RPMI7951 (cell line): ENCODE measurements around the gene PMS1. TPM values are rescaled to one million over a fixed set of nuclear protein-coding genes. Genes with fewer than 3 reads are reported as not detected.
"Not testable (repeated sequence)": the region's sequence is repeated elsewhere in the genome, so short reads cannot be mapped to it uniquely, and the experiment has no call there.

Experiments
- DNase-seq: peaks from one replicate; pipeline ENCODE4 v3.0.0-alpha.2; 2012; ENCODE audit warnings: low read depth
- total RNA-seq: library from RNA; depleted of rRNA; stranded (reverse); fragments of >200 nt; shearing (Covaris generic); gene quantifications from 2 replicates; pipeline ENCODE4 v1.2.3, GENCODE V29; 2014

Gene PMS1
- total RNA-seq, 1 experiment from 2014 or later = 30.3 TPM

GRCh38 chr2:189818249-189819038, 34.2 kb downstream of the PMS1 start:
- DNase-seq = no peak

- peak; percentile 73 for DNase-seq
Measured at GRCh38 chr2:189819297-189819704, 35.1 kb downstream of the PMS1 start.

- no peak for DNase-seq
Measured at GRCh38 chr2:189821953-189822748, 37.9 kb downstream of the PMS1 start.

- no peak for DNase-seq
Measured at GRCh38 chr2:189824694-189825396, 40.6 kb downstream of the PMS1 start.

- no peak for DNase-seq
Measured at GRCh38 chr2:189826039-189826438, 41.8 kb downstream of the PMS1 start.

GRCh38 chr2:189829102-189829833, 45.0 kb downstream of the PMS1 start:
- DNase-seq = peak; percentile 26

- DNase-seq = no peak
Measured at GRCh38 chr2:189830510-189830909, 46.3 kb downstream of the PMS1 start.

- DNase-seq = no peak
Measured at GRCh38 chr2:189834059-189834458, 49.8 kb downstream of the PMS1 start.

- DNase-seq = not testable (repeated sequence)
Measured at GRCh38 chr2:189834642-189835041, 50.4 kb downstream of the PMS1 start.

- DNase-seq = peak; percentile 24
Measured at GRCh38 chr2:189835855-189836558, 51.8 kb downstream of the PMS1 start.

GRCh38 chr2:189836644-189837043, 52.4 kb downstream of the PMS1 start:
- peak; percentile 23 for DNase-seq

GRCh38 chr2:189837326-189837725, 53.1 kb downstream of the PMS1 start:
- DNase-seq = no peak

- DNase-seq = no peak
Measured at GRCh38 chr2:189841019-189841418, 56.8 kb downstream of the PMS1 start.

GRCh38 chr2:189848276-189848675, 64.0 kb downstream of the PMS1 start:
- no peak for DNase-seq

- no peak for DNase-seq
Measured at GRCh38 chr2:189849550-189849949, 65.3 kb downstream of the PMS1 start.

GRCh38 chr2:189851174-189851826, 67.0 kb downstream of the PMS1 start:
- DNase-seq = no peak

- DNase-seq = no peak
Measured at GRCh38 chr2:189854187-189854586, 69.9 kb downstream of the PMS1 start.

- no peak for DNase-seq
Measured at GRCh38 chr2:189854940-189855339, 70.7 kb downstream of the PMS1 start.

- DNase-seq = no peak
Measured at GRCh38 chr2:189858291-189858690, 74.0 kb downstream of the PMS1 start.

GRCh38 chr2:189860161-189860560, 75.9 kb downstream of the PMS1 start:
- DNase-seq = no peak
